ENCODE data around the gene ZNF276. TPM values are rescaled to one million over a fixed set of nuclear protein-coding genes. Genes with fewer than 3 reads are reported as not detected.
"Not testable (repeated sequence)": the region's sequence is repeated elsewhere in the genome, so short reads cannot be mapped to it uniquely, and the experiment has no call there.

ZNF276 gene
- total and polyA plus RNA-seq, 2 donors (not counting 1 experiment from before 2014, with no cell fraction given) = 6.2 to 12.7 TPM

GRCh38 chr16:89775223-89775622 is 53.9 kb downstream of the ZNF276 start:
- DNase-seq (ENCODE audit: low read depth in 2 of 2) = no peak
- no peaks in the 10 kb centered on the region for H3K9me3 ChIP-seq (ENCODE audit: control insufficient read depth, insufficient read depth, low read depth, low read length)
- H4K20me1 ChIP-seq (ENCODE audit: control insufficient read depth, extremely low read depth, insufficient read depth, low read length) = no peaks in the 10 kb centered on the region
- no peak overlapping the region for H3K4me2 ChIP-seq (ENCODE audit: extremely low read depth, insufficient read depth, low read length)
- H3K4me3 ChIP-seq (replicated peaks in 1 of 4; ENCODE audit: control extremely low read depth in 1 of 4, insufficient read depth in 1 of 4, low read depth in 3 of 4, low read length in 4 of 4) = no peak overlapping the region
- H3K27me3 ChIP-seq (ENCODE audit: control insufficient read depth, insufficient read depth, low read length) = no peaks in the 10 kb centered on the region
- H3K79me2 ChIP-seq (ENCODE audit: control insufficient read depth, insufficient read depth, low read length) = no peaks in the 10 kb centered on the region
- H2AFZ ChIP-seq (ENCODE audit: low read length) = no peak overlapping the region
- TF ChIP-seq EZH2 (IDR thresholded peaks at IDR 0.05; ENCODE audit: low read length, missing control alignments) = no peak
- TF ChIP-seq, protein P1, sequence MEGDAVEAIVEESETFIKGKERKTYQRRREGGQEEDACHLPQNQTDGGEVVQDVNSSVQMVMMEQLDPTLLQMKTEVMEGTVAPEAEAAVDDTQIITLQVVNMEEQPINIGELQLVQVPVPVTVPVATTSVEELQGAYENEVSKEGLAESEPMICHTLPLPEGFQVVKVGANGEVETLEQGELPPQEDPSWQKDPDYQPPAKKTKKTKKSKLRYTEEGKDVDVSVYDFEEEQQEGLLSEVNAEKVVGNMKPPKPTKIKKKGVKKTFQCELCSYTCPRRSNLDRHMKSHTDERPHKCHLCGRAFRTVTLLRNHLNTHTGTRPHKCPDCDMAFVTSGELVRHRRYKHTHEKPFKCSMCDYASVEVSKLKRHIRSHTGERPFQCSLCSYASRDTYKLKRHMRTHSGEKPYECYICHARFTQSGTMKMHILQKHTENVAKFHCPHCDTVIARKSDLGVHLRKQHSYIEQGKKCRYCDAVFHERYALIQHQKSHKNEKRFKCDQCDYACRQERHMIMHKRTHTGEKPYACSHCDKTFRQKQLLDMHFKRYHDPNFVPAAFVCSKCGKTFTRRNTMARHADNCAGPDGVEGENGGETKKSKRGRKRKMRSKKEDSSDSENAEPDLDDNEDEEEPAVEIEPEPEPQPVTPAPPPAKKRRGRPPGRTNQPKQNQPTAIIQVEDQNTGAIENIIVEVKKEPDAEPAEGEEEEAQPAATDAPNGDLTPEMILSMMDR (conservative IDR thresholded peaks at IDR 0.05 in 1 of 2, IDR thresholded peaks at IDR 0.05 in 1 of 2; ENCODE audit: low read depth in 1 of 2, low read length in 2 of 2) = no peak
- H3K9ac ChIP-seq (ENCODE audit: insufficient read depth, low read length) = no peak overlapping the region
- H3K4me1 ChIP-seq (ENCODE audit: control insufficient read depth, extremely low read depth, insufficient read depth, low read length) = no peaks in the 10 kb centered on the region
- H3K36me3 ChIP-seq (ENCODE audit: control insufficient read depth, insufficient read depth, low read length) = peaks cover 21% of the 10 kb centered on the region
- no peak overlapping the region for H3K27ac ChIP-seq (ENCODE audit: insufficient read depth, low read length)

- H3K4me1 ChIP-seq (ENCODE audit: control insufficient read depth, extremely low read depth, insufficient read depth, low read length); H2AFZ ChIP-seq (ENCODE audit: low read length); DNase-seq (ENCODE audit: low read depth in 2 of 2); H3K79me2 ChIP-seq (ENCODE audit: control insufficient read depth, insufficient read depth, low read length); H3K4me3 ChIP-seq (replicated peaks in 1 of 4; ENCODE audit: control extremely low read depth in 1 of 4, insufficient read depth in 1 of 4, low read depth in 3 of 4, low read length in 4 of 4); H3K27ac ChIP-seq (ENCODE audit: insufficient read depth, low read length); H3K9ac ChIP-seq (ENCODE audit: insufficient read depth, low read length); H4K20me1 ChIP-seq (ENCODE audit: control insufficient read depth, extremely low read depth, insufficient read depth, low read length); H3K9me3 ChIP-seq (ENCODE audit: control insufficient read depth, insufficient read depth, low read depth, low read length); H3K4me2 ChIP-seq (ENCODE audit: extremely low read depth, insufficient read depth, low read length); H3K27me3 ChIP-seq (ENCODE audit: control insufficient read depth, insufficient read depth, low read length): not testable (repeated sequence)
- peaks cover 15% of the 10 kb centered on the region for H3K36me3 ChIP-seq (ENCODE audit: control insufficient read depth, insufficient read depth, low read length)
These were observed 56.9 kb downstream of the ZNF276 start for GRCh38 chr16:89778211-89778610.

DNA sequence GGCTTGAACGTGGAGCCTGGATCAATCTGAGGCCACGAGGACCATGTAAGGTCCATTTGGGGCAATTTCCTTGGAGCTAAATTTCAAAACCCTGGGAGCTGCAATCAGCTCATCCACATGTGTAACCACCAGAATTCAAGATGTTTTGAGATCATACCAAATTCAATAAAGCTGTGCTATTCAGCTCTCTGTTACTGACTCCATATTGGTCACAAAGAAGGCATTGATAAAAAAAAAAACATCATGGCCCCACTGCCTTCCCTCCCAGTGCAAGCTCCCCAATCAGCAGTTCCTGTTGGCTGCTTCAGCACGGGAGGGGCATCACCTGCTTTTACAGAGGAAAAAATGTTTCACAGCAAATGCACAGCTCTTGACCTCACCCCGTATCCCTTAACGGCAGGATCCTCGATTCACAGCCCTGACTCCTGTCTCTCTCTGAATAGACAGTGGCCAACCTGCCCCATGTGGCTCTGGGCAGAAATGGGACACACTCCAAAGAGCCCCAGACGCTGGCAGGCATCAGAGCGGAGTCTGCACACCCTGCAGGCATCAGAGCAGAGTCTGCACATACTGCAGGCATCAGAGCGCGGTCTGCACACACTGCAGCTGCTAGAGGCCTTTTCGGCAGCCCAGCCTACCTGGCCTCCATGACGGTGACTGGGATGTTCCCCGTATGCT is 58.0 kb downstream of the ZNF276 start:
- no peaks in the 10 kb centered on the region for H4K20me1 ChIP-seq (ENCODE audit: control insufficient read depth, extremely low read depth, insufficient read depth, low read length)
- H3K79me2 ChIP-seq (ENCODE audit: control insufficient read depth, insufficient read depth, low read length) = no peaks in the 10 kb centered on the region
- H3K9ac ChIP-seq (ENCODE audit: insufficient read depth, low read length) = no peak overlapping the region
- H3K4me1 ChIP-seq (ENCODE audit: control insufficient read depth, extremely low read depth, insufficient read depth, low read length) = no peaks in the 10 kb centered on the region
- no peaks in the 10 kb centered on the region for H3K9me3 ChIP-seq (ENCODE audit: control insufficient read depth, insufficient read depth, low read depth, low read length)
- no peak overlapping the region for H2AFZ ChIP-seq (ENCODE audit: low read length)
- no peak overlapping the region for H3K4me3 ChIP-seq (replicated peaks in 1 of 4; ENCODE audit: control extremely low read depth in 1 of 4, insufficient read depth in 1 of 4, low read depth in 3 of 4, low read length in 4 of 4)
- TF ChIP-seq, protein P1 (conservative IDR thresholded peaks at IDR 0.05 in 1 of 2, IDR thresholded peaks at IDR 0.05 in 1 of 2; ENCODE audit: low read depth in 1 of 2, low read length in 2 of 2) = no peak
- no peak for TF ChIP-seq EZH2 (IDR thresholded peaks at IDR 0.05; ENCODE audit: low read length, missing control alignments)
- H3K27me3 ChIP-seq (ENCODE audit: control insufficient read depth, insufficient read depth, low read length) = no peaks in the 10 kb centered on the region
- H3K4me2 ChIP-seq (ENCODE audit: extremely low read depth, insufficient read depth, low read length) = no peak overlapping the region
- H3K27ac ChIP-seq (ENCODE audit: insufficient read depth, low read length) = no peak overlapping the region
- no peak for DNase-seq (ENCODE audit: low read depth in 2 of 2)
- H3K36me3 ChIP-seq (ENCODE audit: control insufficient read depth, insufficient read depth, low read length) = peaks cover 14% of the 10 kb centered on the region
